HEK293 (cell line): ENCODE measurements around the gene PALM2AKAP2.

Source experiments
- MEIS1 ChIP-seq: sonication (generic); formaldehyde crosslinking; IDR thresholded peaks from 2 replicates; pipeline ENCODE4 v1.8.1; 2022; ENCODE audit warnings: missing genetic modification reagents, mild to moderate bottlenecking, borderline replicate concordance
- YY1 ChIP-seq: fragments of 450-650 bp; formaldehyde crosslinking; IDR thresholded peaks from 2 replicates; pipeline ENCODE4 v1.5.1; 2018; ENCODE audit warnings: missing biosample characterization, missing genetic modification characterization
- ZNF114 ChIP-seq: fragments of 450-650 bp; formaldehyde crosslinking; IDR thresholded peaks from 2 replicates; pipeline ENCODE4 v1.5.0; 2017; ENCODE audit warnings: missing biosample characterization, missing genetic modification characterization
- TF ChIP-seq, protein P1 (sequence below): fragments of 450-650 bp; formaldehyde crosslinking; IDR thresholded peaks from 2 replicates; pipeline ENCODE4 v1.5.1; 2016; ENCODE audit warnings: missing biosample characterization, missing genetic modification characterization

DNA sequence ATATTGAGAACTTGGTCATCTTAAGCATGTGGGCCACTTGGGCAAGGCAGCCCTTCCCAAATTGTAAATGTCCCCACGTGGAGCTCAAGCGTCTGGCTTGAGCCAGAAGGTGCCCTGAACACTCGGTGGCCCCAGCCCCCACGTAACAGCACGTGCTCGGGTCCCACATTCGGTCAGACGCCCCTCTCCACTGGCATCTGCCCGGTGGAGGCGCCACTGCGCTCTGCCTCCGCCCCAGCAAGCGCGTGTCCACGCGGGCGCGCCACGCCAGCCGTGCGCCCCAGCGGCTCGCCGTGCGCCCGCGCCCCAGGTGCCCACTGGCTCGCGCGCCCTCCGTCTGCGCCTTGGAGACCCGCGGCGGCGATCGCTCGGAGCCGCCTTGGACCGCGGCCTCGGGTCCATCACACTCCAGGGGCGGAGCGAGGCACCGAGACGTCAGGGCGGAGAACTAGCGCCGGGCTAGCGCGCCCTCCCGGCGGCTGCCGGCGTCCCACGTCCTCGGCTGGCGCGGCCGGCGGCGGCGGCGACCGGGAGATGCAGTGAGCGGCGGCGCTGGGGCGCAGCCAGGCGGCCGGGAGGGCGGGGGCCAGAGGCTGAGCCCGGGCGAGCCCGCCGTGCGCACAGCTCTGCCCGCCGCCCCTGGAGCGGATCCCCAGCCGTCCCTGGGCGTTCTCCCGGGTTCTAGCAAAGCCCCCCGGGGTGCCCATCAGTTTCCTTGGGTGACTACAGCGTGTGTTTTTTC, at the start of gene PALM2AKAP2:
- TF ChIP-seq YY1 (tag by site-specific recombination) (no peak; the same call in 1 of the 2 replicates), ZNF114 (no peak), MEIS1 (CRISPR knock-in tag) (no peak)
- TF ChIP-seq, protein P1, sequence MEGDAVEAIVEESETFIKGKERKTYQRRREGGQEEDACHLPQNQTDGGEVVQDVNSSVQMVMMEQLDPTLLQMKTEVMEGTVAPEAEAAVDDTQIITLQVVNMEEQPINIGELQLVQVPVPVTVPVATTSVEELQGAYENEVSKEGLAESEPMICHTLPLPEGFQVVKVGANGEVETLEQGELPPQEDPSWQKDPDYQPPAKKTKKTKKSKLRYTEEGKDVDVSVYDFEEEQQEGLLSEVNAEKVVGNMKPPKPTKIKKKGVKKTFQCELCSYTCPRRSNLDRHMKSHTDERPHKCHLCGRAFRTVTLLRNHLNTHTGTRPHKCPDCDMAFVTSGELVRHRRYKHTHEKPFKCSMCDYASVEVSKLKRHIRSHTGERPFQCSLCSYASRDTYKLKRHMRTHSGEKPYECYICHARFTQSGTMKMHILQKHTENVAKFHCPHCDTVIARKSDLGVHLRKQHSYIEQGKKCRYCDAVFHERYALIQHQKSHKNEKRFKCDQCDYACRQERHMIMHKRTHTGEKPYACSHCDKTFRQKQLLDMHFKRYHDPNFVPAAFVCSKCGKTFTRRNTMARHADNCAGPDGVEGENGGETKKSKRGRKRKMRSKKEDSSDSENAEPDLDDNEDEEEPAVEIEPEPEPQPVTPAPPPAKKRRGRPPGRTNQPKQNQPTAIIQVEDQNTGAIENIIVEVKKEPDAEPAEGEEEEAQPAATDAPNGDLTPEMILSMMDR (tag by site-specific recombination), result peak; percentile 24; the same call in 1 of the 2 replicates
